Fibroblast of the aortic adventitia (primary cell): ENCODE results near the gene RAB8B. TPM values are rescaled to one million over a fixed set of nuclear protein-coding genes. Genes with fewer than 3 reads are reported as not detected.

Experiments used
- DNase-seq: peaks from one replicate; pipeline ENCODE4 v3.0.0-alpha.2; 2010; ENCODE audit warnings: low read depth
- H3K4me3 ChIP-seq: 2 replicates; pipeline ENCODE4 v1.5.1; 2011; ENCODE audit warnings: low read depth, mild to moderate bottlenecking, control low read depth, low read length, moderate library complexity
- CTCF ChIP-seq: IDR thresholded peaks from 2 replicates; pipeline ENCODE4 v1.5.1; 2011; ENCODE audit warnings: mild to moderate bottlenecking, low read length, control low read depth, inconsistent platforms; ENCODE audit not compliant: insufficient read depth
- total RNA-seq: library from RNA; depleted of rRNA; stranded (reverse); fragments of >200 nt; gene quantifications from 2 replicates; pipeline ENCODE4 v1.2.3, GENCODE V29; 2012; ENCODE audit warnings: low replicate concordance

The RAB8B gene
- total RNA-seq, 1 donor, result 84.1 TPM

DNA sequence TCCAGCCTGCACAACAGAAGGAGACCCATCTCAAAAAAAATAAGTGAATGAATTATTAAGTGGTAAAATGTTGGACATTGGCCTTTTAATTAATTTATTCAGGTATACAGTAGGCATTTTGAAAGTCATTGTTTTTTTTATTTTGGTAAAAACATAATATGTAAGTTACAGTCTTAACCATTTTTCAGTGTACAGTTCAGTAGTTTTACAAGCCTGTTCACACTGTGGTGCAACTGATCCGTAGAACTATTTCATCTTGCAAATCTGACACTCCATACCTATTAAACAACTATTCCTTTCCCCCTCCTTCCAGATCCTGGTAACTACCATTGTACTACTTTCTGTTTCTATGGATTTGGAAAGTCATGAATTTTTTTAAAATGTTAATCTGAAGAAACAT lies 51.9 kb downstream of the RAB8B start:
- H3K4me3 ChIP-seq, result no peak overlapping the region
- DNase-seq, result no peak
- TF ChIP-seq CTCF, result no peak

- no peak overlapping the region for H3K4me3 ChIP-seq
- peak; percentile 44 for TF ChIP-seq CTCF
- DNase-seq, result peak; percentile 92
Observed at GRCh38 chr15:63243101-63243500, 53.7 kb downstream of the RAB8B start.

DNA sequence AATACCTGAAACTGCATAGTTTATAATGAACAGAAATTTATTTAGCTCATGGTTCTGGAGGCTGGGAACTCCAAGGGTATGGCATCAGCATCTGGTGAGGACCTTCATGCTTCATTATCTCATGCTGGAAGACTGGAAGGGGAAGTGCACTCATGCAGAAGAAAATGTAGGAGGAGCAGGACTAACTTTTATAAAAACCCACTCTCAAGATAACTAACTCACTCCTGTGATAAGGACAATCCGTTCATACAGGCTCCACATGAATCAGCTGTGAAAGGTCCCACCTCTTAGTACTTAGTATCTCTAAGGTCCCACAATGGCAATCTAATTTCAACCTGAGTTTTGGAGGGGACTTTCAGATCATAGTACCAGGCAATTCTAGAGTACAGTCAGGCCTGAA lies 54.4 kb downstream of the RAB8B start:
- no peak for DNase-seq

DNA sequence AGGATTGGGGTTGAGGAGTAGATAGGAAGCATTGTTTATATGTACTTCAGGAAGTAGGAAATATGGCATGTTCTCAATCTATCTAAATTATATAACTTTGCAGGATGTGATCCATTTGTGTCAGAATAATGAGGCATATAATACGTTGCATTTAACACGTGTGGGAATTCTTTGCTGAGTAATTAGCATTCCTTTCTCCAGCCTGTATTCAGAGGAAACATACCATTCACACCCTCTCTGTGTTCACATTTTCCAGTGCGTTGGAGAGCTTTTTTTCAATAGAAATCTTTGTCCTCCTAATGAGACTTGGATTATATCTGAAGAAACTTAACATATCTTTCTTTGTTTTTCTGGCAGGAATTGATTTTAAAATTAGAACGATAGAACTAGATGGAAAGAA lies 55.0 kb downstream of the RAB8B start:
- peak; percentile 58 for DNase-seq
- no peak overlapping the region for H3K4me3 ChIP-seq
- no peak for TF ChIP-seq CTCF

More for the DNA sequence above, 54.4 kb downstream of the RAB8B start:
- no peak overlapping the region for H3K4me3 ChIP-seq
- TF ChIP-seq CTCF, result no peak

GRCh38 chr15:63244976-63245645 lies 55.7 kb downstream of the RAB8B start:
- H3K4me3 ChIP-seq, result no peak overlapping the region
- TF ChIP-seq CTCF, result no peak
- peak; percentile 66 for DNase-seq

- DNase-seq, result peak; percentile 96
- TF ChIP-seq CTCF, result no peak
- H3K4me3 ChIP-seq, result no peak overlapping the region
Observed at GRCh38 chr15:63246691-63247469, 57.5 kb downstream of the RAB8B start.
